Central memory CD4-positive, alpha-beta T cell (primary cell): ENCODE data around the gene COX6B1.
A peak's percentile ranks its signal among the peaks of the same experiment; 100 is the strongest.
"Not testable (repeated sequence)": the region's sequence is repeated elsewhere in the genome, so short reads cannot be mapped to it uniquely, and the experiment has no call there.

Source experiments
- DNase-seq: peaks from one replicate; pipeline ENCODE4 v3.0.0; 2022
- total RNA-seq, 3 experiments: gene quantifications; one replicate each; lab custom pipeline; 2026; lab: John Stamatoyannopoulos, UW

Gene COX6B1
- total RNA-seq, result 30.9 to 110 (median 79.7) reads per million in 3 experiments

- DNase-seq, result peak; percentile 93
Measured at GRCh38 chr19:35648017-35648961, at the start of gene COX6B1. COX6B1 (plus strand) TSS chr19:35648323; CDS start chr19:35651244, 2,921 bp downstream.

- DNase-seq, result no peak
Measured at GRCh38 chr19:35601971-35602370, 46.2 kb upstream of the COX6B1 start.

GRCh38 chr19:35604436-35604835 lies 43.7 kb upstream of the COX6B1 start:
- not testable (repeated sequence) for DNase-seq

- not testable (repeated sequence) for DNase-seq
Measured at GRCh38 chr19:35607170-35607569, 41.0 kb upstream of the COX6B1 start.

- no peak for DNase-seq
Measured at GRCh38 chr19:35607661-35608060, 40.5 kb upstream of the COX6B1 start.

- DNase-seq, result no peak
Measured at GRCh38 chr19:35608251-35608650, 39.9 kb upstream of the COX6B1 start.

- peak; percentile 39 for DNase-seq
Measured at GRCh38 chr19:35609851-35610353, 38.2 kb upstream of the COX6B1 start.

- DNase-seq, result no peak
Measured at GRCh38 chr19:35612224-35612558, 35.9 kb upstream of the COX6B1 start.

- peak; percentile 93 for DNase-seq
Measured at GRCh38 chr19:35612559-35613321, 35.4 kb upstream of the COX6B1 start, which contains the start of gene HAUS5. HAUS5 (plus strand) TSS chr19:35612735; CDS start chr19:35612795, 60 bp downstream.

- no peak for DNase-seq
Measured at GRCh38 chr19:35613574-35613973, 34.5 kb upstream of the COX6B1 start.

- no peak for DNase-seq
Measured at GRCh38 chr19:35615036-35615435, 33.1 kb upstream of the COX6B1 start.

- no peak for DNase-seq
Measured at GRCh38 chr19:35618857-35619256, 29.3 kb upstream of the COX6B1 start.

GRCh38 chr19:35619290-35619923 lies 28.7 kb upstream of the COX6B1 start:
- no peak for DNase-seq

GRCh38 chr19:35620001-35620400 lies 28.1 kb upstream of the COX6B1 start:
- no peak for DNase-seq

- no peak for DNase-seq
Measured at GRCh38 chr19:35621708-35622107, 26.4 kb upstream of the COX6B1 start.

- no peak for DNase-seq
Measured at GRCh38 chr19:35622750-35623149, 25.4 kb upstream of the COX6B1 start.

GRCh38 chr19:35623327-35624010 lies 24.7 kb upstream of the COX6B1 start:
- no peak for DNase-seq

GRCh38 chr19:35628264-35628564 lies 19.9 kb upstream of the COX6B1 start:
- DNase-seq, result no peak

GRCh38 chr19:35628565-35629331 lies 19.4 kb upstream of the COX6B1 start, which contains the start of gene RBM42:
RBM42 (plus strand) TSS chr19:35629036; CDS start chr19:35629154, 118 bp downstream.
- peak; percentile 97 for DNase-seq

GRCh38 chr19:35629332-35629633 lies 18.8 kb upstream of the COX6B1 start:
- no peak for DNase-seq

GRCh38 chr19:35633727-35634440 lies 14.2 kb upstream of the COX6B1 start:
- DNase-seq, result no peak
